NOMO-1 treated with dmso at 0.1 percent for 144 hours (cell line): ENCODE results near the gene WDR70.
"Not testable (repeated sequence)": the region's sequence is repeated elsewhere in the genome, so short reads cannot be mapped to it uniquely, and the experiment has no call there.

Source experiments
- DNase-seq: peaks from one replicate; lab custom pipeline; 2025; ENCODE audit not compliant: unreplicated experiment; lab: John Stamatoyannopoulos, UW

The WDR70 gene

DNA sequence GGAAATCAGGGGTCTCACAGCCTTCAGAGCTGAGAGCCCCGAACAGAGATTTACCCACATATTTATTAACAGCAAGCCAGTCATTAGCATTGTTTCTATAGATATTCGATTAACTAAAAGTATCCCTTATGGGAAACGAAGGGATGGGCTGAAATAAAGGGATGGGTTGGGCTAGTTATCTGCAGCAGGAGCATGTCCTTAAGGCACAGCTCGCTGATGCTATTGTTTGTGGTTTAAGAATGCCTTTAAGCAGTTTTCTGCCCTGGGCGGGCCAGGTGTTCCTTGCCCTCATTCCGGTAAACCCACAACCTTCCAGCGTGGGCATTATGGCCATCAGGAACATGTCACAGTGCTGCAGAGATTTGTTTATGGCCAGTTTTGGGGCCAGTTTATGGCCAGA is 74.1 kb downstream of the WDR70 start:
- not testable (repeated sequence) for DNase-seq

DNA sequence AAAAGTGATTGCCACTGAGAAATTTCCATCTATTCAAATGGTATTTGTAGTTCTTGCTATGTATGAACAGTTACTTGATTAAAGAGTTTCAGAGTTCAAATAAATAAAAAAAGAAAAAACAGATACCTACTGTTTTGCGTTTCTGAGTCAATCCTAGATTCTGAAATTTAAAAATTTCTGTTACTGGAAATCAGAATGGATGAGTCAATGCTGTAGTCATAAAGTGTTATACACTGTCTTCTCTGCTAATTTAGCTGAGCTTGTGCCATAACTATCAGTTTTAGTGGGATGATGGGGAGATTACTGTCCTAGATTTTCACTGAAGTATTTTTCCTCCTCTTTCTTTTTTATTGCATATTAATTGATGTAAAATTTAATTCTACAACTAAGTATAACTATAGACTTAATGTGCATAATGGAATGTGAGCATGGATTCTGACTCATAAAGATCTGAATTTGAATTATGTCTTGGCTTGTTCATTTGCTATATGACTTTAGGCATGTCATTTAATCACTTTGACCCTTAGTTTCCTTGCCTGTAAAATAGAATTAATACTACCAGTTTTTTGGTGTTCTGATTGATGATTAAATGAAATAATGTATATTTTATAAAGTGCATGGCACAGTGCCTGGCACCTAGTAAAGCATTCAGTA is 75.4 kb downstream of the WDR70 start:
- DNase-seq, result not testable (repeated sequence)

DNA sequence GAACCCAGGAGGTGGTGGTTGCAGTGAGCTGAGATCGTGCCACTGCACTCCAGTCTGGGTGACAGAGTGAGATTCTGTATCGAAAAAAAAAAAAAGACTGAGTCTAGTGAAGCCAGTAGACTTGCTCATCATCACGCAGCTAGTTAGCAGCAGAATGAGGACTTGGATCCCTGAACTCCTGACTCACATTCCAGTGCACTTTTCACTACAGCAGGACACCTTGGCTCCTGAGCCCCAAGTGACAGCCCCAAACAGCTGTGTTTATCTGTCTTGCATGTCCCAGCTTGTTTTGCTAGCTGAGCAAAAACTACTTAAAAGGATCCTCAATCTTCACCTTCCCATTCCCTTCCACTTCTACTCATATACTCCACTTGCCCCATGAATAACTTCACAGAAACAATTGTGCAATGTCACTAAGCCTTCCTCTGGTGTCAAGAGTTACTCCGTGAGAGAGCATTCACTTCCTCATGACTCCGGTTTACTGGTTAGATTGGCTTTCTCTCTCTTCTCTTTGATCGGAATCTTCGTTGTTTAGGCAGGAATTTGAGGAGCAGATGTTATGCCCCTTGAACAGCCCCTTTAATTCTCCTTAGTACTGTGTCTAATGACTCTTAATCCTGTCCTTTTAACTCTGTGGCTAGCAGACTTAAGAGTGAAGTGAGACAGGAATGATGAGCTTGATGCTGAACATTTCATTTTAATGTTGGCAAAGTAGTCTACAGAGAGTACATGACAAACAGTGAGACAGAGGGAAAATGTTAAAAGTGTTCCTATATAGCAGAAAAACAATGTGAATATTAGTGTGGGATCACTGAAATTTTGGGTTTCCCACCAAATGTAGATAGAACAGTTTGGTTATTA is 84.3 kb downstream of the WDR70 start:
- peak; percentile 71 for DNase-seq

DNA sequence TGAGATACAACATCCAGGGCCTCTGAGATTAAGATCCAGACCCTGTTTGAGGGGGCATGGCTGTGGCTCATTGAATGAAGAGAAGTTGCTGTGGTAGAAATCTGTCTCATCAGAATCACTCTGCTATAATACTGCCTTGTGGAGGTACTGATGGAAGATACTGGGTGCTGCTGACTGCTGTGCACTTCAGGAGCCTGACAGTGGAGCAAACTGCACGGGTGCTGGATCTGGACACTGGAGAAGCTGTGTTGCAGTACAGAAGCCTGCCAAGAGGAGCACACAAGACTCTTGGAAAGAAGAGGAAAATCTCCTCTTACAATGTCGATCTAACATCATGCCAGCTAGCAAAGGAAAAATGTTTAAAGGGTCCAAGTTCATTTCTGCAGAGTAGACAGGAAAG is 85.5 kb downstream of the WDR70 start:
- DNase-seq, result not testable (repeated sequence)

DNA sequence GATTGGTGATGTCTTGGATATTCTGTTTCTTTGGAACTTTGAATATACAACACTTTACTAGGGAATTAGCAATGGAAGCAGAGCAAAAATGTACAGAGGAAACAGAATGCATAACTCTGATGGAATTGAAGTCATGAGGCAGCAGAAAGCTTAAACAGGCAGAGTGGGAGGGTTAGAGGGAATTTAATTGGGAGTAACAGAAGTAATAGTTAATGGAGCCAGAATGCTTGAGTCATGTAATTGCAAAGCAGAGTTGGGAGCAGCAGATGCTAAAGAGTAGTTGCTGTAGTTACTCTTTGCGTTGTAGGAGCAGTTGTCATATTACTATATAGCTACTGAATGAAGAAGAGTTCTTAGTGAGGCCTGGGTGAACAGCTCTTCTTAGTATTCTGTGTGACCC is 90.3 kb downstream of the WDR70 start:
- not testable (repeated sequence) for DNase-seq

DNA sequence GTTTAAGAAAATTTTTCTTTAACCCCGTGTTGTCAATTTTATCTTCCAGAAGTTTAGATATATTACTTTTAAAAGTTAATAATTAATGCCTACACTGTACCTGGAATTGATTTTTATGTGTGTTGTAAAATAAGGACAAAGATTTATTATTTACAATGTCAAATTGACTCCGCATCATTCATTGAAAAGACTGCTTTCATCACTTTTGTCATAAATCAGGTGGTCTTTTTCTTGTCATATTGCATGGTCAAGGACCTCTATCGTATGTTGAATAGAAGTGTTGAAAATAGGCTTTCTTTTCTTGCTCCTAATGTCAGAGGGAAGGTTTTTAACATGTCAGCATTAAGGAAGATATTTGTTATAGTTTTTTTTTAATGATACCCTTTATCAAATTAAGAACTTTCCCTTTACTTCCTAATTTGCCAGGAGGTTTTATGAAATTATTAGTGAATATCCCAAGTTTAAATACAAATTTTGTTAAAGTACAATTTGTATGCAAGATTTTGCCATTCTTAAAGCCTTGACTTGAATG is 92.6 kb downstream of the WDR70 start:
- DNase-seq, result no peak

DNA sequence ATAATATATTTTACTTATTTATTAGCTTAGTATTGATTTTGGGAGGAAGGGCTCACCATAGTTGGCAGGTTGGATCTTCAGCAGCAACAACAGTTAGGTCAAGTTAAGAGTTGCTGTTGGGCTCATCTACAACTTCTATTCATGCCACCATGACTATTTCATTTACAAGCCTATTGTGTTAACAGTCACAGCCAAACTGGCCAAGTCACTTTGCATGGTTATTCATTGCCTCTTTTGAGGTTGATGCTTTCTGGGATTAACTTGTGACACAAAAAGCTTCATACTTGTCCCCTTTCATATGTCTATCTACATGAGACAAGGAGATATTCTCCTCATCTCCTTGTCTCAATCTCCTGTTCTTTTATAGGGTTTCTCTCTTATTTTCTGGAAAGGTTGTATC is 98.3 kb downstream of the WDR70 start:
- no peak for DNase-seq

DNA sequence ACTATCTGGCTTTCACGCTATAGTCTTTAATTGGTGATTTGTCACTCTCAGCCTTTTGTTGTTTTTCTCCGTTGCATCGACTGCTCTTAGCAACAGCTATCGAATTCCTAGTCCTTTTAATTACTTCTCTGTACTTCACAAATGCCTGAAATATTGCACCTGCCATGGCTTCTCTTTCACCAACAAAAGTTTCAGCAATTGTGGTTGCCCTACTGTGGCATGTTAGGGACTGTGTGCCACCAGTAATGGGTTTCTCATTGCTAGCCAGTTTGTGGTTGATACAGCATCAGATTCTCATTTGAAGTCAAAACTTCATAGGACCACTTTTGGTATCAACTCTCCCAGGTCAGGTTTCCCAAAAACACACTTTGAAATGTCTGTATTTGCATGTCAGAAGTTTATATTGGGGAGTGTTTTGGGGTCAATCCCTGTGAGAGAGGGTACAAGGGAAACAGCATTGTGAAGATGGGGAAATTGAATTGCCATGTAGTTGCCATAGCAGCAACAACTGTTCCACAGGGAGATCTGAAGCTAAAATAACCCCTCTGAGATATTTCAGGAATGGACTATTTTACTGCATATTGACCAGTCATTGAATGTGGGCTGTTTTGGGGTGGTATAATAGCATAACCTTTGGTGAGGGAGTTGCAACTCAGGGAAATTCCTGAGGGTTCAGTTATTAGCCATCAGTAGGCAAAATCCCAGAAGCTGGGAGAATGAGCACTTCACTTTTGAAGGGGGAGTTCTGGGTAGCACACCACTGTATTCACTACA is 99.2 kb downstream of the WDR70 start:
- no peak for DNase-seq

DNA sequence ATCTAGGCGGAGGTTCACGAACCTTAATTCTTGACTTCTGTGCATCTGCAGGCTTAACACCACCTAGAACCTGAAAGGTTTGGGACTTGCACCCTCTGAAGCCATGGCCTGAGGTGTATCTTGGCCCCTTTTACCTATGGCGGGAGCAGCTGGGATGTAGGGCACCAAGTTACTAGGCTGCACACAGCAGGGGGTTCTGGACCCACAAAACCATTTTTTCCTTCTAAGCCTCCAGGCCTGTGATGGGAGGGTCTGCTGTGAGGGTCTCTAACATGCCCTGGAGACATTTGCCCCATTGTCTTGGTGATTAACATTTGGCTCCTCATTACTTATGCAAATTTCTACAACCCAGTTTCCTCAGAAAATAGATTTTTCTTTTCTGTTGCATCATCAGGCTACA is 102.3 kb downstream of the WDR70 start:
- DNase-seq, result not testable (repeated sequence)

DNA sequence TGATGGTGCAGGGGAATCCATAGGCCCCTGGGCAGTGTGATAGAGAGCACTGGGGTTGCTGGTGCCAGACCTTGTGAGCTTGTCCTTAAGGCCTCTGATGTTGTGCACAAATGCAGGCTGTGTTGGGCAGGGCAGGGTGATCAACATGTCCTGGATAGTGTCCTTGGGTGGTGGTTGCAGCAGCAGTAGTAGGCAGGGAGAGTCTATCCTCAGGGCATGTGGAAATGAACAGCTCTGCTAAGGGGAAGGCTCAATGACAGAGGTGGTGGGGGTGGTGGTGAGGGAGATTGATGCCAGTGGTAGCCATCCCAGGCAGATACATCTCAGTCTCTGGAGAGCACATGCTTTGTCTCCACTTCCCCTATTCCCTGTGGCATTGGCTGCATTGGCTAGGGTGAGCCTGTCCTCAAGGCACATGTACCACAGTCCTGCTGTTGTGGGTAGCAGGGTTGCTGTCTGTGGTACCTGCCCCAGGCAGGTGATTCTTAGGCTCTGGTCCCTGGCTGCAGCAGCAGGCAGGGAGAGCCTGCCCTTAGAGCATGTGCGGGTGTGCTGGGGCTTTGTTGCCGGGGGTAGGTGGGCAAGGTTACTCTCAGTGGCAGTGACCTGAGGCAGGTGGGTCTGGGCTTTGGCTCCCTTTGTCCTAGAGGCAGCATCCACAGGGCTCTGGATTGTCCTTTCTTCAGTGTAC is 111.1 kb downstream of the WDR70 start:
- no peak for DNase-seq

DNA sequence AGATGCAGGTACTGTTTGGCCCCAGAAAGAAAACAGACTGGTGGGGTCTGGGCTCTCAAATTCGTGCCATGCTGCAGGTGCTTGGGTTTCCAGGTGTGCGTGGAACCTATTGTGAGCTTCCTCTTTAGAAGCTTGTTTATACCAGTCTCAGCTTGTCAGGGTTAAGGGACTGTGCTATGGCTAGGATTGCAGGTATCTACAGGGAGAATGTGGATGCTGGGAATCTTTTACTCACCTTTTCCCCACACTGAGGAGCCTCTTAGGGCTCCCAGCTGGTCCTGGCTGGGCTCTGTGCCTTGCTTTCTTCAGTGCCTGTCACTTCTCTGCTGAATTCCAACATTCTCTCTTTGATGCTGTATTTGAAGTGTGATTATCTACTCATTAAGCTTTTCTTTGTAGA is 111.8 kb downstream of the WDR70 start:
- no peak for DNase-seq

DNA sequence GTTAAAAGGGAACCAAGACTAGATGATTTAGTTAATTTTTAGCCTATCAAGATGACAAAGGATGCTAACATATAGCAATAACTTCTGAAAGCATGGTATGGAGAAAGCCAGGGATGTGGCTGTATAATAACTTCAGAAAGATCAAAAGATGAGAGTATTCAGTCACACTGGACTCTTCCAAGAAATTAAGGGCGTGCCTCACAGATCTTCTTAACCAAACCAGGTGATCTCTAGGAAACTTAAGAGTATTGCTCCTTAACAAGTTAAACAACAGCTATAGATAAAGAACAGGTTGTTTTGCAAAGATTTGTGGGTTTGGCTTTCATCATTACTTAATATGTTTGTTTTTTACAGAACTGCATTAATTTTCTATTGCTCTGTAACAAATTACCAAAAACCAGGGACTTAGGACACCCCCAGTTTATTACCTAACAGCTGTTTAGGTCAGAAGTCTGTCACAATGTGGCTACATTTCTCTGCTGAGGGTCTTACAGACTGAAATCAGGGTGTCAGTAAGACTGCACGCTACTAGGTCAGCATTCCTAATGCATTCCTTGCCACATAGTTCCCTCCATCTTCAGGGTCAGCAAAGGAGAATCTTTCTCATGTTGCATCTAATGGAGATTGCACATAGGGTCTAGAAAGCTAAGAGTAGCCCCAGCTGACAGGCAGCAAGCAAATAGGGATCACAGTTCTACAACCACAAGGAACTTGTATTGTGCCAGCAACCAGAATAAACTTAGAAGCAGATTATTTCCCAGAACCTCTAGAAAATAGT is 113.8 kb downstream of the WDR70 start:
- DNase-seq, result no peak

DNA sequence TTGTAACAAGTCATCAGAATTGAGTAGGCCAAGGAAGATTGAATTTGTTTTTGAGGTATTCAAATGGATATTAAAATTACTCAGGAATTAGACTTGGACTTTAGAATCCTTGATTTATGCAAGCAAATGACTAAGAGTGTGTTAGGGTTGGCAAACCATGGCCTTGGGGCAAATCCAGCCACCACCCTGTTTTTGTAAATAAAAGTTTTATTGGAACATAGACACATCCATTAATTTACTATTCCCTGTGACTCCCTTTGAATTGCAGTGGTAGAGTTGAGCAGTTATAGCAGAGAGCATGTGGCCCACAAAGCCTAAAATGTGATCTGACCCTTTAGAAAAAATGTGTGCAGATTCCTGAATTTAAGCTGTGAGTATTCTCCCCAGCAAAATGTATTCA is 115.6 kb downstream of the WDR70 start:
- no peak for DNase-seq

DNA sequence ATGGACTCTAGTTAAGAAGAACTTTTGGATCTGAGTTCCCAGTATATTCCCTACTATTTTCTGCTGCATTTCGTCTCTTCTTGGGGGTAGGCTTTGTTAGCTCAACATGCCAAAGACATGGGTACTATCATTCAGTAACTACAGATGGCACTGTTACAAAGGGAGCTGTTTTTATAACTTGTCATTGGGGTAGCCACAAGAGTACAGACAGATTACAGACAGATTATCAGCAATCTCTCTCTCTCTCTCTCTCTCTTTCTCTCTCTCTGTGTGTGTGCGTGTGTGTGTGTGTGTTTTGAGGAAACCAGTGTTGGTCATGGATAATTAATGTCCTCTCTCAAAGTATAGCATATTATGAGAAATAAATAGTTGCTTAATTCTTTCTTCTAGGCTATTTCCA is 116.1 kb downstream of the WDR70 start:
- no peak for DNase-seq

DNA sequence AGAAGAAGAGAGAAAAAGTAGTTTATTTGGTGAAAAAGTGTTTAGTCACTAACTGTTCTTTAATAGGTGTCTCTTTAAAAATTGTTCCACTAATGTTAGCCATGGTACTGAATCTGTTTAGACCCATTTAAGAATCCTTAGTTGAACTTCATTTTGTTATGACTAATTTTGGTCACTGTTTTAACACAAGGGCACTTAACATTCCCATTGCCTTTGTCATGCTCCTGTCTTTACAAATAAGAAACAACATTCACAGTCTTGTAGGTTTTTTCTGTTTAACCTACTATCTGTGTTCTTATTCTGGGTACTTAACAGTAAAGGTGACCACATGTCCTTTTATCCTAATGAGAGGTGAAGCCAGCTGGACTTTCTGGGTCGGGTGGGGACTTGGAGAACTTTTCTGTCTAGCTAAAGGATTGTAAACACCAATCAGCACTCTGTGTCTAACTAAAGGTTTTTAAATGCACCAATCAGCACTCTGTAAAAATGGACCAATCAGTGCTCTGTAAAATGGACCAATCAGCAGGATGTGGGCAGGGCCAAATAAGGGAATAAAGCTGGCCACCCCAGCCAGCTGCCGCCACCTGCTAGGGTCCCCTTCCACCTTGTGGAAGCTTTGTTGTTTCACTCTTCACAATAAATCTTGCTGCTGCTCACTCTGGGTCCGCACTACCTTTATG is 116.7 kb downstream of the WDR70 start:
- DNase-seq, result no peak

DNA sequence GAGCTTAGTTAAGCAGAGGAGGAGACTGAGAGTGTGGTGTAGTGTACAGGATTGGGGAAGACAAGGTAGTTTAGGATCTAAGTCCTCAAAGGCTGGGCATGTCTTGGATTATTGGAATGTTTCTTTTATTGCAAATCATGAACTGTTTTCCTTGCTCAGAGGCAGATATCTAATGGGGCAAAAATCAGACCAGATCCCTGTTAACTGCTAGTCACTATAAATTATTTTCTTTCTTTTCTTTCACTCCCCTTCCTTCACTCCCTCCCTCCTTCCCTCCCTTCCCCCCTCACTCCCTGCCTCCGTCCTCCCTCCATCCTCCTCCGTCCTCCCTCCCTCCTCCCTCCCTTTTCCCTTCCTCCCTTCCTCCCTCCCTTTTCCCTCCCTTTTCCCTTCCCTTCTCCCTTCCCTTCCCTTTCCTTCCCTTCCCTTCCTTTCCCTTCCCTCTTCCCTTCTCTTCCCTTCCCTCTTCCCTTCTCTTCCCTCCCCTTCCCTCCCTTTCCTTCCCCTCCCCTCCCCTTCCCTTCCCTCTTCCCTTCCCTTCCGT is 117.9 kb downstream of the WDR70 start:
- DNase-seq, result no peak

DNA sequence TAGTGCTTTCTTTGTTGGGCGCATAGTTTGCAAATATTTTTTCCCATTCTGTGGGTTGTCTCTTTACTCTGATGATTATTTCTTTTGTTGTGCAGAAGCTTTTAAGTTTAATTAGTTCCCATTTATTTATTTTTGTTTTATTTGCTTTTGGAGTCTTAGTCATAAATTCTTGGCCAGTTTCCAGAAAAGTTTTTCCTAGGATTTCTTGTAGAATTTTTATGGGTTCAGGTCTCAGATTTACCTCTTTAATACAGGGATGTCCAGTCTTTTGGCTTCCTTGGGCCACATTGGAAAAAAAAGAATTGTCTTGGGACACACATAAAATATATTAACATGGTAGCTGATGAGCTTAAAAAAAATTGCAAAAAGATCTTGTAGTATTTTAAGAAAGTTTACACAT is 122.0 kb downstream of the WDR70 start:
- no peak for DNase-seq

DNA sequence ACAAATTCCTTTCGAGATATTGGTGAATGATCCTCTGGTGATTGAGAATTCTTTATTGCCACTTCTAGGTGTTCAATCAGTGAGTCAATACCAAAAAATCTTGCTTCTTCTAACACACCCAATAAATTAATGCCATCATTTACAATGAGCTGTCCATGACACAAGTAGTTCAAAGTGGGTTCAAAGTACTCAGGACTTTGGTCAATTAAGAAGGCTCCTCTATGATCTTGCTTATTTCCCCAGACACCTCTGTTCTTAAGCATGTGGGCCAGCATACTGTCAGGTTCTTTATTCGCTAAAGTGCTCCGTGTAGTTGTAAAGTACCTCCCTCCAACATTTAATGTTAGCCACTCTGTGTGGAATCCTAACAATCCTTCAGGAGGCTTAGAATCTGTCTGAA is 127.1 kb downstream of the WDR70 start:
- no peak for DNase-seq

DNA sequence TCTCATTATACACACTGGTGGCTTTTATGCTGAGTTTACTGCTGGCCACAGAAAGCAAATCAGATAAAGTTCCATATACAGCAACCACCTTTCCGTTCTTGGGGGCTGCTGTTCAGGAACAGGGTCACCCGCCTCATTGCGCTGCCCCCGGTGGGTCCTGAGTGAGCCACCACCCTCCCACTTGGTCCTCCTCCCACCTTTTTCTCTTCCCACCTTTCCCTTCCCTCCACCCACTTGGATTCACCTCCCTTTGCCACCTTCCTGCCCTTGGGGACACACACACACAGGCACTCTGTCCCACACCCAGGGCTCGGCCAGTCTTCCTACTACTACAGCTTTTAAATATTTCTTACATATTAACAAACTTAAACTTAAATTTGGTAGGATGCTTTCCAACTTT is 127.6 kb downstream of the WDR70 start:
- DNase-seq, result no peak
